HCT116 (cell line): ENCODE results near the gene DENND4A. TPM values are rescaled to one million over a fixed set of nuclear protein-coding genes. Genes with fewer than 3 reads are reported as not detected.

ENCODE experiments used
- ATAC-seq: fragments of 200-7000 bp; cut with Tn5 transposase; 2 replicates; pipeline ENCODE4 v1.9.1; 2020; ENCODE audit warnings: mild to moderate bottlenecking, moderate library complexity
- BruUV-seq: library from RNA; stranded (reverse); fragments of 400-500 nt; replicated peaks from 2 replicates; lab custom pipeline; 2021; lab: Mats Ljungman, UMichigan
- CTCF ChIA-PET: fragments of 300-600 bp; sonication (Branson Sonifier 250); formaldehyde crosslinking; loops from one replicate; lab custom pipeline; 2021; ENCODE audit warnings: antibody characterized with exemption; lab: Charles Lee
- POLR2A ChIA-PET: fragments of 300-600, 350-600 bp; sonication (Branson Sonifier 250); formaldehyde crosslinking; loops from one replicate; lab custom pipeline; 2021; ENCODE audit warnings: antibody characterized with exemption; lab: Charles Lee
- RAD21 ChIA-PET, 2 experiments: fragments of 300-600 bp; sonication (Branson Sonifier 250); formaldehyde crosslinking; loops; one replicate each; lab custom pipeline; 2023; ENCODE audit warnings: low total read pairs in 2 of 2; ENCODE audit not compliant: uncharacterized antibody in 2 of 2, unreplicated experiment in 2 of 2, low non-redundant PET in 1 of 2; lab: Charles Lee
- DNase-seq: peaks from one replicate; pipeline ENCODE4 v3.0.0-alpha.2; 2010; ENCODE audit warnings: low read depth, low spot score
- H2AFZ ChIP-seq: fragments of 200-600 bp; shearing (Covaris generic), sonication (generic); 2 replicates; pipeline ENCODE4 v1.6.1; 2017; ENCODE audit warnings: low read depth, mixed run types, mixed read lengths, antibody characterized with exemption, low read length; ENCODE audit not compliant: poor library complexity, severe bottlenecking
- H3K27ac ChIP-seq: 2 replicates; pipeline ENCODE4 v1.5.1; 2012; ENCODE audit warnings: low read depth, low read length
- H3K27me3 ChIP-seq: fragments of 200-600 bp; sonication (generic); 2 replicates; pipeline ENCODE4 v1.6.1; 2016; ENCODE audit warnings: mixed run types, low read length, mixed read lengths; ENCODE audit not compliant: insufficient read depth
- H3K36me3 ChIP-seq, 2 experiments: fragments of 200-500 bp in 1 of 2; fragments of 200-600 bp in 1 of 2; sonication (Bioruptor generic) in 1 of 2; sonication (generic) in 1 of 2; 2 replicates each; pipeline versions ENCODE4 v1.5.1 to v1.6.1; 2014 to 2016; ENCODE audit warnings: low read length in 2 of 2, inconsistent platforms in 1 of 2, mixed read lengths in 1 of 2, mixed run types in 1 of 2; ENCODE audit not compliant: insufficient read depth in 2 of 2, control insufficient read depth in 1 of 2
- H3K4me1 ChIP-seq, 2 experiments: fragments of 200-600 bp in 1 of 2; sonication (generic) in 1 of 2; 2 replicates each; pipeline versions ENCODE4 v1.5.1 to v1.6.1; 2012 to 2017; ENCODE audit warnings: low read length in 2 of 2, inconsistent platforms in 1 of 2, mild to moderate bottlenecking in 1 of 2, mixed read lengths in 1 of 2, mixed run types in 1 of 2, moderate library complexity in 1 of 2; ENCODE audit not compliant: insufficient read depth in 2 of 2, control insufficient read depth in 1 of 2
- H3K4me2 ChIP-seq: fragments of 200-600 bp; sonication (generic); 2 replicates; pipeline ENCODE4 v1.6.1; 2017; ENCODE audit warnings: mixed run types, low read length, mixed read lengths
- H3K4me3 ChIP-seq, 2 experiments: fragments of 200-600 bp in 1 of 2; sonication (generic) in 1 of 2; replicated peaks in 1 of 2; 2 replicates each; pipeline ENCODE4 v1.5.1; 2011 to 2016; ENCODE audit warnings: low read length in 2 of 2, control low read depth in 1 of 2, low read depth in 1 of 2, mild to moderate bottlenecking in 1 of 2, mixed read lengths in 1 of 2, mixed run types in 1 of 2
- H3K79me2 ChIP-seq: fragments of 200-600 bp; sonication (generic); 2 replicates; pipeline ENCODE4 v1.6.1; 2017; ENCODE audit warnings: mild to moderate bottlenecking, mixed run types, low read length, moderate library complexity, mixed read lengths; ENCODE audit not compliant: insufficient read depth
- H3K9ac ChIP-seq: fragments of 200-600 bp; sonication (generic); 2 replicates; pipeline ENCODE4 v1.6.1; 2016; ENCODE audit warnings: low read length, mixed read lengths
- H3K9me2 ChIP-seq: fragments of 200-600 bp; sonication (generic), shearing (Covaris generic); 2 replicates; pipeline ENCODE4 v1.6.1; 2017; ENCODE audit warnings: mixed run types, mild to moderate bottlenecking, moderate library complexity; ENCODE audit not compliant: insufficient read depth
- H3K9me3 ChIP-seq, 2 experiments: fragments of 200-500 bp in 1 of 2; fragments of 200-600 bp in 1 of 2; sonication (Bioruptor generic) in 1 of 2; sonication (generic) in 1 of 2; 2 replicates each; pipeline ENCODE4 v1.6.1; 2014 to 2017; ENCODE audit warnings: low read length in 2 of 2, mixed read lengths in 2 of 2, inconsistent platforms in 1 of 2, low read depth in 1 of 2, mild to moderate bottlenecking in 1 of 2, mixed run types in 1 of 2, moderate library complexity in 1 of 2; ENCODE audit not compliant: control insufficient read depth in 1 of 2, insufficient read depth in 1 of 2
- H4K20me1 ChIP-seq: fragments of 200-600 bp; sonication (generic), shearing (Covaris generic); 2 replicates; pipeline ENCODE4 v1.6.1; 2017; ENCODE audit warnings: mixed run types, mild to moderate bottlenecking, moderate library complexity; ENCODE audit not compliant: insufficient read depth
- EGR1 ChIP-seq: IDR thresholded peaks from 2 replicates; pipeline ENCODE4 v1.6.1; 2012; ENCODE audit warnings: low read depth
- ELF1 ChIP-seq: IDR thresholded peaks from 2 replicates; pipeline ENCODE4 v1.6.1; 2012; ENCODE audit warnings: low read depth, borderline replicate concordance
- EZH2phosphoT487 ChIP-seq: fragments of 200-600 bp; IDR thresholded peaks from 2 replicates; pipeline ENCODE4 v1.6.1; 2018; ENCODE audit warnings: antibody characterized with exemption, borderline replicate concordance
- JUND ChIP-seq: IDR thresholded peaks from 2 replicates; pipeline ENCODE4 v1.6.1; 2012
- POLR2A ChIP-seq: IDR thresholded peaks from 2 replicates; pipeline ENCODE4 v1.7.0; 2011; ENCODE audit warnings: borderline replicate concordance; ENCODE audit not compliant: insufficient read depth, insufficient read length; ENCODE audit errors: extremely low read depth
- SIN3A ChIP-seq: IDR thresholded peaks from 2 replicates; pipeline ENCODE4 v1.6.1; 2012; ENCODE audit warnings: low read depth
- SP1 ChIP-seq: IDR thresholded peaks from 2 replicates; pipeline ENCODE4 v1.6.1; 2012; ENCODE audit warnings: low read depth
- SRF ChIP-seq: IDR thresholded peaks from 2 replicates; pipeline ENCODE4 v1.6.1; 2012; ENCODE audit warnings: low read depth
- TCF7L2 ChIP-seq: IDR thresholded peaks from 2 replicates; pipeline ENCODE4 v1.7.0; 2011; ENCODE audit warnings: borderline replicate concordance, inconsistent platforms; ENCODE audit not compliant: insufficient read depth, insufficient read length; ENCODE audit errors: extremely low read depth
- ZFX ChIP-seq: fragments of 450-650 bp; IDR thresholded peaks from 2 replicates; pipeline ENCODE4 v1.6.1; 2017
- ZNF274 ChIP-seq: fragments of 200-500 bp; sonication (Bioruptor generic); IDR thresholded peaks from 2 replicates; pipeline ENCODE4 v1.6.1; 2014; ENCODE audit warnings: mild to moderate bottlenecking, low read depth, low read length, inconsistent platforms
- intact Hi-C: fragments of 100-400 bp; cut with micrococcal nuclease; formaldehyde crosslinking; loops from 2 replicates; pipeline ENCODE4 v1.10.0; 2022
- total RNA-seq: library from RNA; stranded (reverse); gene quantifications from one replicate; pipeline ENCODE4 v1.2.1, GENCODE V29; 2021; ENCODE audit not compliant: unreplicated experiment
- TF ChIP-seq, protein P1 (sequence below), 3 experiments: fragments of 200-600 bp in 1 of 3; sonication (generic) in 1 of 3; IDR thresholded peaks in 2 of 3; conservative IDR thresholded peaks in 1 of 3; 2 replicates each; pipeline ENCODE4 v1.5.1; 2012 to 2017; ENCODE audit warnings: low read depth in 2 of 3, low read length in 2 of 3, antibody characterized with exemption in 1 of 3, borderline replicate concordance in 1 of 3, control low read depth in 1 of 3, mild to moderate bottlenecking in 1 of 3, mixed read lengths in 1 of 3, mixed run types in 1 of 3, moderate library complexity in 1 of 3; ENCODE audit not compliant: insufficient read depth in 1 of 3
- TF ChIP-seq, protein P2 (sequence below): IDR thresholded peaks from 2 replicates; pipeline ENCODE4 v1.6.1; 2012; ENCODE audit warnings: low read depth
- TF ChIP-seq, protein P3 (sequence below): IDR thresholded peaks from 2 replicates; pipeline ENCODE4 v1.6.1; 2011; ENCODE audit warnings: mild to moderate bottlenecking, low read length, moderate library complexity; ENCODE audit not compliant: insufficient replicate concordance; ENCODE audit errors: extremely low read depth

DENND4A gene
- total RNA-seq, 1 experiment from 2014 or later = 9.1 TPM

DNA sequence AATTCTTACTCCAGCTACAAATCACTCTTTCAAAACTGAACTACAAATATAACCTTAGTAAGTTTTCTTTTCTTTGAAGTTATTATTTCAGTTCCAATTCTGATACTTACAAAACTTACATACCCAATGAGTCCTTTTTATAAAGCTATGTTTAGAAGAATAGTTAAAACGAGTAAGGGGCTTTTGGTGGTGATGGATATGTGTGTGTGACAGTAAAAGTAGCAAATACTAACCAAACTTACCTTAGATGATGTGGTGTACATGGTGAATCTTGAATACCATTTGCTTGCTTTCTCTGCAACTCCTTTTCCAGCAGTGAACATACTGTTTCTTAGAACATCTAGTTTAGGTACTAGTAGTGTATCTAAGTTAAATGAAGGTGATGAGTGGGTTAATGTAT, 101.9 kb downstream of the DENND4A start:
- TF ChIP-seq EZH2phosphoT487 = no peak
- no peak for TF ChIP-seq ZFX
- no peak for TF ChIP-seq TCF7L2
- no peak for TF ChIP-seq POLR2A
- TF ChIP-seq JUND = no peak
- no peak for TF ChIP-seq SRF
- no peak for TF ChIP-seq SP1
- TF ChIP-seq, protein P1, sequence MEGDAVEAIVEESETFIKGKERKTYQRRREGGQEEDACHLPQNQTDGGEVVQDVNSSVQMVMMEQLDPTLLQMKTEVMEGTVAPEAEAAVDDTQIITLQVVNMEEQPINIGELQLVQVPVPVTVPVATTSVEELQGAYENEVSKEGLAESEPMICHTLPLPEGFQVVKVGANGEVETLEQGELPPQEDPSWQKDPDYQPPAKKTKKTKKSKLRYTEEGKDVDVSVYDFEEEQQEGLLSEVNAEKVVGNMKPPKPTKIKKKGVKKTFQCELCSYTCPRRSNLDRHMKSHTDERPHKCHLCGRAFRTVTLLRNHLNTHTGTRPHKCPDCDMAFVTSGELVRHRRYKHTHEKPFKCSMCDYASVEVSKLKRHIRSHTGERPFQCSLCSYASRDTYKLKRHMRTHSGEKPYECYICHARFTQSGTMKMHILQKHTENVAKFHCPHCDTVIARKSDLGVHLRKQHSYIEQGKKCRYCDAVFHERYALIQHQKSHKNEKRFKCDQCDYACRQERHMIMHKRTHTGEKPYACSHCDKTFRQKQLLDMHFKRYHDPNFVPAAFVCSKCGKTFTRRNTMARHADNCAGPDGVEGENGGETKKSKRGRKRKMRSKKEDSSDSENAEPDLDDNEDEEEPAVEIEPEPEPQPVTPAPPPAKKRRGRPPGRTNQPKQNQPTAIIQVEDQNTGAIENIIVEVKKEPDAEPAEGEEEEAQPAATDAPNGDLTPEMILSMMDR (IDR thresholded peaks at IDR 0.05 in 2 of 3, conservative IDR thresholded peaks at IDR 0.05 in 1 of 3; ENCODE audit: borderline replicate concordance in 1 of 3, insufficient read depth in 1 of 3, low read depth in 2 of 3, low read length in 2 of 3) = no peak
- no peak for TF ChIP-seq ELF1
- TF ChIP-seq, protein P2, sequence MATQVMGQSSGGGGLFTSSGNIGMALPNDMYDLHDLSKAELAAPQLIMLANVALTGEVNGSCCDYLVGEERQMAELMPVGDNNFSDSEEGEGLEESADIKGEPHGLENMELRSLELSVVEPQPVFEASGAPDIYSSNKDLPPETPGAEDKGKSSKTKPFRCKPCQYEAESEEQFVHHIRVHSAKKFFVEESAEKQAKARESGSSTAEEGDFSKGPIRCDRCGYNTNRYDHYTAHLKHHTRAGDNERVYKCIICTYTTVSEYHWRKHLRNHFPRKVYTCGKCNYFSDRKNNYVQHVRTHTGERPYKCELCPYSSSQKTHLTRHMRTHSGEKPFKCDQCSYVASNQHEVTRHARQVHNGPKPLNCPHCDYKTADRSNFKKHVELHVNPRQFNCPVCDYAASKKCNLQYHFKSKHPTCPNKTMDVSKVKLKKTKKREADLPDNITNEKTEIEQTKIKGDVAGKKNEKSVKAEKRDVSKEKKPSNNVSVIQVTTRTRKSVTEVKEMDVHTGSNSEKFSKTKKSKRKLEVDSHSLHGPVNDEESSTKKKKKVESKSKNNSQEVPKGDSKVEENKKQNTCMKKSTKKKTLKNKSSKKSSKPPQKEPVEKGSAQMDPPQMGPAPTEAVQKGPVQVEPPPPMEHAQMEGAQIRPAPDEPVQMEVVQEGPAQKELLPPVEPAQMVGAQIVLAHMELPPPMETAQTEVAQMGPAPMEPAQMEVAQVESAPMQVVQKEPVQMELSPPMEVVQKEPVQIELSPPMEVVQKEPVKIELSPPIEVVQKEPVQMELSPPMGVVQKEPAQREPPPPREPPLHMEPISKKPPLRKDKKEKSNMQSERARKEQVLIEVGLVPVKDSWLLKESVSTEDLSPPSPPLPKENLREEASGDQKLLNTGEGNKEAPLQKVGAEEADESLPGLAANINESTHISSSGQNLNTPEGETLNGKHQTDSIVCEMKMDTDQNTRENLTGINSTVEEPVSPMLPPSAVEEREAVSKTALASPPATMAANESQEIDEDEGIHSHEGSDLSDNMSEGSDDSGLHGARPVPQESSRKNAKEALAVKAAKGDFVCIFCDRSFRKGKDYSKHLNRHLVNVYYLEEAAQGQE = no peak
- TF ChIP-seq, protein P3, sequence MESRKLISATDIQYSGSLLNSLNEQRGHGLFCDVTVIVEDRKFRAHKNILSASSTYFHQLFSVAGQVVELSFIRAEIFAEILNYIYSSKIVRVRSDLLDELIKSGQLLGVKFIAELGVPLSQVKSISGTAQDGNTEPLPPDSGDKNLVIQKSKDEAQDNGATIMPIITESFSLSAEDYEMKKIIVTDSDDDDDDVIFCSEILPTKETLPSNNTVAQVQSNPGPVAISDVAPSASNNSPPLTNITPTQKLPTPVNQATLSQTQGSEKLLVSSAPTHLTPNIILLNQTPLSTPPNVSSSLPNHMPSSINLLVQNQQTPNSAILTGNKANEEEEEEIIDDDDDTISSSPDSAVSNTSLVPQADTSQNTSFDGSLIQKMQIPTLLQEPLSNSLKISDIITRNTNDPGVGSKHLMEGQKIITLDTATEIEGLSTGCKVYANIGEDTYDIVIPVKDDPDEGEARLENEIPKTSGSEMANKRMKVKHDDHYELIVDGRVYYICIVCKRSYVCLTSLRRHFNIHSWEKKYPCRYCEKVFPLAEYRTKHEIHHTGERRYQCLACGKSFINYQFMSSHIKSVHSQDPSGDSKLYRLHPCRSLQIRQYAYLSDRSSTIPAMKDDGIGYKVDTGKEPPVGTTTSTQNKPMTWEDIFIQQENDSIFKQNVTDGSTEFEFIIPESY = no peak
- no peak for TF ChIP-seq ZNF274
- no peak for TF ChIP-seq EGR1
- no peak for TF ChIP-seq SIN3A
- TF ChIP-seq, all 23 proteins: peak for 0
- ChIA-PET POLR2A (no interaction called here), CTCF (no interaction called here), RAD21 (no interaction called here)
- Histone ChIP-seq H3K4me2 (no peak overlapping the region), H3K9ac (no peak overlapping the region), H3K9me2 (no peaks in the 10 kb centered on the region), H3K4me1 (no peaks in the 10 kb centered on the region), H3K4me3 (no peak overlapping the region), H3K9me3 (no peaks in the 10 kb centered on the region), H2AFZ (no peak overlapping the region), H3K27me3 (no peaks in the 10 kb centered on the region), H4K20me1 (no peaks in the 10 kb centered on the region), H3K36me3 (peaks cover 0 to 3% of the 10 kb centered on the region in 2 experiments; a peak in 1 of 4 replicates), H3K79me2 (no peaks in the 10 kb centered on the region), H3K27ac (no peak overlapping the region)
- no peak for ATAC-seq
- intact Hi-C loops = no loop called here
- no TSS peak for BruUV-seq
- no peak for DNase-seq
